Skin of body (tissue), 2 donors: ENCODE measurements around the gene CLDN19. TPM values are rescaled to one million over a fixed set of nuclear protein-coding genes. Genes with fewer than 3 reads are reported as not detected.
"Not testable (repeated sequence)": the region's sequence is repeated elsewhere in the genome, so short reads cannot be mapped to it uniquely, and the experiment has no call there.

Source experiments
- DNase-seq: peaks from one replicate; lab custom pipeline; 2025; lab: John Stamatoyannopoulos, UW
- total RNA-seq: library from RNA; depleted of rRNA; stranded (reverse); fragments of >200 nt; gene quantifications from one replicate; pipeline ENCODE4 v1.2.3, GENCODE V29; 2014

The CLDN19 gene
- total RNA-seq, 1 donor from 2014 or later, result 2.7 TPM

- not testable (repeated sequence) for DNase-seq
Observed at GRCh38 chr1:42712808-42713207, 27.2 kb downstream of the CLDN19 start.

- DNase-seq, result no peak
Observed at GRCh38 chr1:42703888-42704464, 36.1 kb downstream of the CLDN19 start.

GRCh38 chr1:42700006-42700405, 40.0 kb downstream of the CLDN19 start:
- DNase-seq, result no peak

- DNase-seq, result no peak
Observed at GRCh38 chr1:42698081-42698813, 41.8 kb downstream of the CLDN19 start.

GRCh38 chr1:42692911-42693310, 47.1 kb downstream of the CLDN19 start:
- no peak for DNase-seq

GRCh38 chr1:42692461-42692860, 47.6 kb downstream of the CLDN19 start:
- no peak for DNase-seq

- DNase-seq, result no peak
Observed at GRCh38 chr1:42691157-42691498, 48.9 kb downstream of the CLDN19 start.

- DNase-seq, result no peak
Observed at GRCh38 chr1:42690477-42691156, 49.4 kb downstream of the CLDN19 start.

- DNase-seq, result no peak
Observed at GRCh38 chr1:42689912-42690311, 50.1 kb downstream of the CLDN19 start.

- no peak for DNase-seq
Observed at GRCh38 chr1:42686418-42686817, 53.6 kb downstream of the CLDN19 start.

GRCh38 chr1:42684139-42684538, 55.9 kb downstream of the CLDN19 start:
- DNase-seq, result no peak

Other genes starting within 250 kb of the CLDN19 start
- 22.1 TPM for gene PPIH, start 81.8 kb downstream of the CLDN19 start, total RNA-seq
- 297 TPM for gene YBX1, start 57.8 kb downstream of the CLDN19 start, total RNA-seq
- 74.8 TPM for gene P3H1, start 26.8 kb upstream of the CLDN19 start, total RNA-seq
- gene C1orf50, start 27.0 kb upstream of the CLDN19 start, total RNA-seq, result 5.2 TPM
- 0.10 TPM for gene TMEM269, start 44.8 kb upstream of the CLDN19 start, total RNA-seq
- 10.9 TPM for gene ERMAP, start 76.9 kb upstream of the CLDN19 start, total RNA-seq
- gene SVBP, start 77.2 kb upstream of the CLDN19 start, total RNA-seq, result 23.7 TPM
- gene ZNF691, start 106.4 kb upstream of the CLDN19 start, total RNA-seq, result 7.7 TPM
- gene SLC2A1, start 218.6 kb upstream of the CLDN19 start, total RNA-seq, result 76.7 TPM